Heart left ventricle (tissue), 13 donors: ENCODE data around the gene MTUS2.

Experiments
- POLR2A ChIP-seq, 2 donors: fragments of 450-650 bp; IDR thresholded peaks; one replicate each; pipeline ENCODE4 v1.6.1; 2017; ENCODE audit warnings: antibody characterized with exemption in 2 of 2, mild to moderate bottlenecking in 2 of 2, moderate library complexity in 2 of 2
- TF ChIP-seq, protein P1 (sequence below), 12 donors: fragments of 200-600 bp; sonication (generic) in 4 of 12; IDR thresholded peaks; one replicate each; pipeline versions ENCODE4 v1.5.0 to v1.8.0; 2018 to 2022; ENCODE audit warnings: antibody characterized with exemption in 12 of 12, mild to moderate bottlenecking in 5 of 12
- donor health status: ischemic (EF 13 %, LVEDD 7.1; RV severe dilation, severe dysfunction).
- donor health status: DM: no; HTN: yes; CAD: no.
- donor health status: DM: no; HTN: no; CAD: no.
- donor health status: ischemic (EF 25% LVEDD 6.9; RV normal size, moderate dysfunction).
- donor health status: ischemic (EF 25% LVEDD 5.7; RV mildly dilated, moderate dysfunction).
- donor health status: ischemic (EF 35%, LVEDD 5.7; RV mildly dilated, moderate dysfunction).
- donor health status: nonischemic (EF 11% LVEDD 7.7; RV severe dilation, severe dysfunction).
- donor health status: DM: yes; HTN: yes; CAD: no.
- donor health status: PGD.
- donor health status: ischemic (EF 29% LVEDD 5.4; RV normal size, mild dysfunction).
- donor health status: nonischemic (EF 23%, LVEDD 6.1; RV moderate dilation, normal function).

DNA sequence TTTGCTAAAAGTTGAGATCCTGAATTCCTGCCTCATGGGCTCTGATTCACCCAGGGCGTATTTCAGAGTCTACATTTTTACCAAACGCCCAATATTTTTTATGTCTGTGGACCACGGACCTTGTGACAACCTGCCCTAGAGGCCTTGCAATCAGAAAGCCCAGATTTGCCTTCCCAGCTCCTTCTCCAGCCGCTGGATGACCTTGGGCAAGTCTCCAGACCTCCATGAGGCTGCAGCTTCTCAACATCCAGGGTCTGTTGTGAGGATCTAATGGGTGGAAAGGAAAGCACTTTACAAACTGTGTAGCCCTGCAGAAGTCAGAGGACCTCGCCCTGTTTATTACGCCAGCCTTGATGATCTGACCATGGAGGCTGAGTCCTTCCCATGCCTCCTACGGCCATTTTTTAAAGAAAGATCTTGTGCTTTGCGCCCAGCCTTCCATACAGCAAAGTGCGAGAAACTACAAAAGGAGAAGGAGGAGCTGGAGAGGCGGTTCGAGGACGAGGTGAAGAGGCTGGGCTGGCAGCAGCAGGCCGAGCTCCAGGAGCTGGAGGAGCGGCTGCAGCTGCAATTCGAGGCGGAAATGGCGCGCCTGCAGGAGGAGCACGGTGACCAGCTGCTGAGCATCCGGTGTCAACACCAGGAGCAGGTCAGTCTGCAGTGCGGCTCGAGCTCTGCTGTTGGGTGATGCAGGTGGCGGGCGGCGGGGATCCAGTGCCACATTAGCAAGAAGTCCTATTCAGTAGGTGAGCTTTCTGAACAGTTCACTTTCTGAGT is 659.8 kb downstream of the MTUS2 start:
- TF ChIP-seq, protein P1, sequence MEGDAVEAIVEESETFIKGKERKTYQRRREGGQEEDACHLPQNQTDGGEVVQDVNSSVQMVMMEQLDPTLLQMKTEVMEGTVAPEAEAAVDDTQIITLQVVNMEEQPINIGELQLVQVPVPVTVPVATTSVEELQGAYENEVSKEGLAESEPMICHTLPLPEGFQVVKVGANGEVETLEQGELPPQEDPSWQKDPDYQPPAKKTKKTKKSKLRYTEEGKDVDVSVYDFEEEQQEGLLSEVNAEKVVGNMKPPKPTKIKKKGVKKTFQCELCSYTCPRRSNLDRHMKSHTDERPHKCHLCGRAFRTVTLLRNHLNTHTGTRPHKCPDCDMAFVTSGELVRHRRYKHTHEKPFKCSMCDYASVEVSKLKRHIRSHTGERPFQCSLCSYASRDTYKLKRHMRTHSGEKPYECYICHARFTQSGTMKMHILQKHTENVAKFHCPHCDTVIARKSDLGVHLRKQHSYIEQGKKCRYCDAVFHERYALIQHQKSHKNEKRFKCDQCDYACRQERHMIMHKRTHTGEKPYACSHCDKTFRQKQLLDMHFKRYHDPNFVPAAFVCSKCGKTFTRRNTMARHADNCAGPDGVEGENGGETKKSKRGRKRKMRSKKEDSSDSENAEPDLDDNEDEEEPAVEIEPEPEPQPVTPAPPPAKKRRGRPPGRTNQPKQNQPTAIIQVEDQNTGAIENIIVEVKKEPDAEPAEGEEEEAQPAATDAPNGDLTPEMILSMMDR (IDR thresholded peaks at IDR 0.05), result no peak
- no peak for TF ChIP-seq POLR2A (IDR thresholded peaks at IDR 0.05)
